ENCODE measurements around the gene MAGEF1. TPM values are rescaled to one million over a fixed set of nuclear protein-coding genes. Genes with fewer than 3 reads are reported as not detected.

MAGEF1 gene
- total and polyA plus RNA-seq, 10 of the 15 experiments (the other 5 are each of a cell fraction or from before 2014, with no cell fraction given), result 2.3 to 62.2 (median 27.1) TPM

DNA sequence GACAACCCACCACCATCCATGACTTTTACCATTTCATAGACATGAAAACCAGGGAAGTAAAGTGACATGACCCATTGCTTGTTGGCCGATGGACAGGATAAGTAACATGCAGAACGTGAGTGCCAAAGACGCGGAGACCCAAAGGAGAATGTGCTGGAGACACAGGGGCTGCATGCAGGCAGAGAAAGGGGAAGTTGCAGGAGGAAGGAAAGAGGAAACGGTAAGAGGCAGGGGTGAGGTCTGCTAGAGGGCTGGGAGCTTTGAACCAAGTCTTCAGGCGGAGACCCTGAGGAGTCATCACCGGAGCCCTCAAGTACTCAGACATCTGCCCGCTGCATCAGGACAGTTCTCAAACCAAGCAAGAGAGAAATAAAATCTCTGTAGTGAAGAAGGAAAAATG, 34.9 kb downstream of the MAGEF1 start:
- Histone ChIP-seq H3K27me3 (replicated peaks in 1 of 2; ENCODE audit: control insufficient read depth in 2 of 2, insufficient read depth in 2 of 2, low read length in 1 of 2) (peaks cover 5 to 10% of the 10 kb centered on the region in 2 experiments), H4K20me1 (ENCODE audit: control insufficient read depth, insufficient read depth) (no peaks in the 10 kb centered on the region), H3K9ac (ENCODE audit: control insufficient read depth, insufficient read depth, low read length) (no peak overlapping the region), H3K9me3 (replicated peaks; ENCODE audit: control insufficient read depth, insufficient read depth, low read length) (no peaks in the 10 kb centered on the region), H2AFZ (ENCODE audit: control insufficient read depth, low read depth, low read length) (no peak overlapping the region), H3K79me2 (ENCODE audit: control insufficient read depth, insufficient read depth, low read length) (no peaks in the 10 kb centered on the region), H3K4me2 (ENCODE audit: control insufficient read depth, insufficient read depth) (no peak overlapping the region), H3K27ac (ENCODE audit: control insufficient read depth, insufficient read depth) (no peak overlapping the region), H3K36me3 (ENCODE audit: control insufficient read depth in 2 of 2, insufficient read depth in 2 of 2, low read length in 1 of 2) (no peaks in the 10 kb centered on the region), H3K4me1 (ENCODE audit: control insufficient read depth, insufficient read depth, low read length) (no peaks in the 10 kb centered on the region), H3K4me3 (no peak overlapping the region)
- 15% methylated on average over 8 of the region's 8 CpGs for WGBS (ENCODE audit: insufficient coverage, insufficient replicate concordance, low lambda C conversion rate, missing lambda C conversion rate)
- ChIA-PET CTCF (no interaction called here), SMC1A (ENCODE audit: uncharacterized antibody, unreplicated experiment) (no interaction called here), RAD21 (ENCODE audit: unreplicated experiment) (no interaction called here), POLR2A (no interaction called here)
- TF ChIP-seq SPI1 (IDR thresholded peaks at IDR 0.05; ENCODE audit: borderline replicate concordance, insufficient read depth, low read depth, low read length) (peak; percentile 24; the same call in 1 of the 2 replicates), FOXK2 (IDR thresholded peaks at IDR 0.05) (no peak)
- DNase-seq (ENCODE audit: low read depth, low spot score), result no peak
- in situ Hi-C loops (cut with MboI), result no loop called here
- intact Hi-C loops (cut with micrococcal nuclease; ENCODE audit: unreplicated experiment), result no loop called here
- no peak for FAIRE-seq
- no TSS peak for BruUV-seq (replicated peaks)
- ATAC-seq, result no peak

DNA sequence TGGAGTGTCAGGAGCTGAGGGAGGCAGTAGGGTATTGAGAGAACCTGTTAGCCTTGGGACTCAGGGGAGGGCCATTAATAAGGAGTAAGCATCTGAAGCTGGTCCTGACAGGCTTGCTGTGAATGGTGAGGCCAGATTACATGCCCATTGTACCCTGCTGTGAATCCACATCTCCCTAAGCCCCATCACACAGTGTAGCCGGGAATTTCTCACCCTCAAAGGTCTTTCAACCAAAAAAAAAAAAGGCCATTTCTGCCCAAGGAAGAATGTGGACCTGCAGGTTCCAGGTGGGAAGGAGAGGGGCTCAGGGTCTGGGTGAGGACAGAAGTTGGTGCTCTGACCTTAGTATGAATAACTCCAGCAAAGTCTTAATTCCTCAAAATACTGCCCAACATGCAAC, 37.2 kb downstream of the MAGEF1 start:
- H4K20me1 ChIP-seq (ENCODE audit: control insufficient read depth, insufficient read depth), result no peaks in the 10 kb centered on the region

More for the DNA sequence above, 37.2 kb downstream of the MAGEF1 start:
- in situ Hi-C loops (cut with MboI), result no loop called here
- Histone ChIP-seq H3K4me3 (no peak overlapping the region), H3K36me3 (ENCODE audit: control insufficient read depth in 2 of 2, insufficient read depth in 2 of 2, low read length in 1 of 2) (no peaks in the 10 kb centered on the region), H2AFZ (ENCODE audit: control insufficient read depth, low read depth, low read length) (no peak overlapping the region), H3K4me2 (ENCODE audit: control insufficient read depth, insufficient read depth) (no peak overlapping the region), H3K27ac (ENCODE audit: control insufficient read depth, insufficient read depth) (no peak overlapping the region), H3K9ac (ENCODE audit: control insufficient read depth, insufficient read depth, low read length) (no peak overlapping the region), H3K4me1 (ENCODE audit: control insufficient read depth, insufficient read depth, low read length) (no peaks in the 10 kb centered on the region), H3K79me2 (ENCODE audit: control insufficient read depth, insufficient read depth, low read length) (no peaks in the 10 kb centered on the region), H3K27me3 (replicated peaks in 1 of 2; ENCODE audit: control insufficient read depth in 2 of 2, insufficient read depth in 2 of 2, low read length in 1 of 2) (peaks cover 5 to 10% of the 10 kb centered on the region in 2 experiments; a peak in 3 of 4 replicates), H3K9me3 (replicated peaks; ENCODE audit: control insufficient read depth, insufficient read depth, low read length) (no peaks in the 10 kb centered on the region)
- CTCF ChIA-PET, result no interaction called here
- POLR2A ChIA-PET, result no interaction called here
- TF ChIP-seq GATAD2B (conservative IDR thresholded peaks at IDR 0.05; ENCODE audit: low read depth), result no peak
- WGBS (ENCODE audit: insufficient coverage, insufficient replicate concordance, low lambda C conversion rate, missing lambda C conversion rate), result 0% methylated on average over 1 of the region's 1 CpG
- intact Hi-C loops (cut with micrococcal nuclease; ENCODE audit: unreplicated experiment), result no loop called here
- RAD21 ChIA-PET (ENCODE audit: unreplicated experiment), result no interaction called here
- ATAC-seq, result no peak
- SMC1A ChIA-PET (ENCODE audit: uncharacterized antibody, unreplicated experiment), result no interaction called here
- BruUV-seq (replicated peaks), result no TSS peak
- DNase-seq (ENCODE audit: low read depth, low spot score), result no peak
- FAIRE-seq, result no peak

Measured in GM12878 (cell line).